H1 (cell line): ENCODE results near the gene ASS1. TPM values are rescaled to one million over a fixed set of nuclear protein-coding genes. Genes with fewer than 3 reads are reported as not detected.

Source experiments
- BRCA1 ChIP-seq: IDR thresholded peaks from 2 replicates; pipeline ENCODE4 v1.6.1; 2012; ENCODE audit warnings: low read depth, low read length, improper control_type of control experiment
- polyA plus RNA-seq, 7 experiments: library from polyadenylated mRNA; depleted of rRNA in 3 of 7; stranded (reverse) in 5 of 7; unstranded in 2 of 7; fragments of >200 nt in 5 of 7; fragments of 200-250 nt in 2 of 7; gene quantifications; 1 replicate in 5 of 7; 2 replicates in 1 of 7; 4 replicates in 1 of 7; pipeline versions ENCODE4 v1.2.1 to v1.2.3, GENCODE V29; 2011 to 2013; ENCODE audit warnings: missing spikeins in 2 of 7, mixed read lengths in 2 of 7
- total RNA-seq: library from RNA; stranded (reverse); fragmentation: NEBNext Ultra II Directional; extraction: Animal tissue kit (Norgen Biotek cat#: 25700); gene quantifications from 2 replicates; pipeline ENCODE4 v1.2.1, GENCODE V29; 2021
- TF ChIP-seq, protein P1 (sequence below): IDR thresholded peaks from 2 replicates; pipeline ENCODE4 v1.6.1; 2011; ENCODE audit warnings: low read length, improper control_type of control experiment

The ASS1 gene
- total and polyA plus RNA-seq, 2 of the 8 experiments (the other 6 are each of a cell fraction or from before 2014, with no cell fraction given) = 108 to 296 TPM

DNA sequence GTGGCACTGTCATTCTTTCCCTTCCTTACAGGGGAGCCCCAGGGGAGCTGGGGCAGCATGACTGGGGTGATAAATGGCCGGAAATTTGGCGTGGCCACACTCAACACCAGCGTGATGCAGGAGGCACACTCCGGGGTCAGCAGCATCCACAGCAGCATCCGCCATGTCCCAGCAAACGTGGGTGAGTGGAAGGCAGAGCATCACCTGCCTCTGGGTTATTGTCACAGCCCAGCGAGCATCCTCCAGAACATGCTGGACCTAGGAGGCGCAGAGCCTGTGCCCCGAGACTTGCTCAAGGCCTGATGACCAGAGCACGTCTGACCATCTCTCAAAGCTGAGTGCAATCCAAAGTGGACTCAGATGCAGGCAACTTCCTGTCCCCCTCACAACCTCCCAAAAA, 22.2 kb upstream of the ASS1 start (continued):
- TF ChIP-seq, protein P1, sequence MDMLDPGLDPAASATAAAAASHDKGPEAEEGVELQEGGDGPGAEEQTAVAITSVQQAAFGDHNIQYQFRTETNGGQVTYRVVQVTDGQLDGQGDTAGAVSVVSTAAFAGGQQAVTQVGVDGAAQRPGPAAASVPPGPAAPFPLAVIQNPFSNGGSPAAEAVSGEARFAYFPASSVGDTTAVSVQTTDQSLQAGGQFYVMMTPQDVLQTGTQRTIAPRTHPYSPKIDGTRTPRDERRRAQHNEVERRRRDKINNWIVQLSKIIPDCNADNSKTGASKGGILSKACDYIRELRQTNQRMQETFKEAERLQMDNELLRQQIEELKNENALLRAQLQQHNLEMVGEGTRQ = no peak
- TF ChIP-seq BRCA1 = no peak
